ENCODE measurements around the gene LMBRD2. TPM values are rescaled to one million over a fixed set of nuclear protein-coding genes. Genes with fewer than 3 reads are reported as not detected.

Gene LMBRD2
- total RNA-seq, 1 experiment from 2014 or later, result 6.4 TPM

DNA sequence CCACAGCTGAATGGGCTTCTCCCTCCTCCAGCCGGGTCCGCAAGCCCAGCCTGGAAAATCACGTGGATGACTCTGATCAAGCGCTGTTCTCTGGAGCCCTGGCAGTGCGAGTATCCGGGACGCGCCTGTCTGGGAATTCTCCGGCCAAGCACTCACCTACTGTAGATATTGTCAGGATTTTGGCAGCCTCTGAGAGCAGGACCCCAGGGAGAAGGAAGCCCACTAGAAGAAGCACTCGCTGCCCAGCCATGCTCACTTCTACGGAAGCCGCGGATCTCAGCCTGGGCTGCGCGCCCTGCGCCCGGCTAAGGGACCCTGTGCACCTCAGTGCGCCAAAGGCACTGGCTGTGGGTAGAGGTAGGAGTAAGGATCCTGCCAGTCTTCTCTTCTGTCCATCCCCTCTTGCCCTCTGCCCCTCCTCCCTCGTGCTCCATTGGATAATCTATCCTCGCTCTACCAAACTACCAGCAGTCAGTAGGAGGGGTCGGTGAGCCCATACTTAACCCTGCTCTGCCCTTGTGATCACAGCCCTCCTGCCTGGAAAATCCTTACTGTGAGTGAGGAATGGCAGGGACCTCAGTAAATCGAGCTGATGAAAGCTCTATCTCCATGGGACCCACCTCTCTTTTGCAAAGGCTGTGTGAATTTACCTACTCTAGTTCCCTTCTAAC is 85.0 kb downstream of the LMBRD2 start, which contains the start of gene UGT3A2:
UGT3A2 (minus strand) TSS at position 343 of the 671 bp plus-strand sequence; CDS start at position 250, 93 bp downstream.
- H3K27ac ChIP-seq (ENCODE audit: low read depth, low read length, poor library complexity, severe bottlenecking), result peak within 1 kb of the TSS; percentile 97
- H3K4me1 ChIP-seq (ENCODE audit: insufficient read depth, low read length, poor library complexity, severe bottlenecking), result peaks cover 33% of the 10 kb centered on the region
- no peak for TF ChIP-seq EZH2 (IDR thresholded peaks at IDR 0.05; ENCODE audit: borderline replicate concordance, low read depth, low read length, poor library complexity, severe bottlenecking)
- TF ChIP-seq, protein P1, sequence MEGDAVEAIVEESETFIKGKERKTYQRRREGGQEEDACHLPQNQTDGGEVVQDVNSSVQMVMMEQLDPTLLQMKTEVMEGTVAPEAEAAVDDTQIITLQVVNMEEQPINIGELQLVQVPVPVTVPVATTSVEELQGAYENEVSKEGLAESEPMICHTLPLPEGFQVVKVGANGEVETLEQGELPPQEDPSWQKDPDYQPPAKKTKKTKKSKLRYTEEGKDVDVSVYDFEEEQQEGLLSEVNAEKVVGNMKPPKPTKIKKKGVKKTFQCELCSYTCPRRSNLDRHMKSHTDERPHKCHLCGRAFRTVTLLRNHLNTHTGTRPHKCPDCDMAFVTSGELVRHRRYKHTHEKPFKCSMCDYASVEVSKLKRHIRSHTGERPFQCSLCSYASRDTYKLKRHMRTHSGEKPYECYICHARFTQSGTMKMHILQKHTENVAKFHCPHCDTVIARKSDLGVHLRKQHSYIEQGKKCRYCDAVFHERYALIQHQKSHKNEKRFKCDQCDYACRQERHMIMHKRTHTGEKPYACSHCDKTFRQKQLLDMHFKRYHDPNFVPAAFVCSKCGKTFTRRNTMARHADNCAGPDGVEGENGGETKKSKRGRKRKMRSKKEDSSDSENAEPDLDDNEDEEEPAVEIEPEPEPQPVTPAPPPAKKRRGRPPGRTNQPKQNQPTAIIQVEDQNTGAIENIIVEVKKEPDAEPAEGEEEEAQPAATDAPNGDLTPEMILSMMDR (conservative IDR thresholded peaks at IDR 0.05; ENCODE audit: low read depth, low read length), result no peak
- CTCF ChIA-PET, result interaction anchor here (2.5 kb wide), 1 partner anchor 12 kb away, joined by 15 read pairs; no protein-coding TSS in a partner anchor
- H3K9me3 ChIP-seq (ENCODE audit: low read depth, low read length, poor library complexity, severe bottlenecking), result peaks cover 11% of the 10 kb centered on the region
- peaks cover 32% of the 10 kb centered on the region for H3K36me3 ChIP-seq (ENCODE audit: insufficient read depth, low read length, poor library complexity, severe bottlenecking)
- POLR2A ChIA-PET (ENCODE audit: low non-redundant PET), result interaction anchor here (1.0 kb wide), 1 partner anchor 10 kb away, joined by 3 read pairs; no protein-coding TSS in a partner anchor
- intact Hi-C loops (cut with micrococcal nuclease; ENCODE audit: unreplicated experiment), result loop anchor here (5.0 kb wide), 3 partner anchors 176 to 1511 kb away; partner anchors contain the start of gene NADK2
- no peaks in the 10 kb centered on the region for H3K27me3 ChIP-seq (replicated peaks; ENCODE audit: insufficient read depth, low read depth, low read length, poor library complexity)
- peak within 1 kb of the TSS; percentile 87 for H3K4me3 ChIP-seq (ENCODE audit: low read depth, low read length, poor library complexity, severe bottlenecking)
- no TSS peak for BruUV-seq (replicated peaks)
- DNase-seq (ENCODE audit: low spot score), result peak; percentile 92

DNA sequence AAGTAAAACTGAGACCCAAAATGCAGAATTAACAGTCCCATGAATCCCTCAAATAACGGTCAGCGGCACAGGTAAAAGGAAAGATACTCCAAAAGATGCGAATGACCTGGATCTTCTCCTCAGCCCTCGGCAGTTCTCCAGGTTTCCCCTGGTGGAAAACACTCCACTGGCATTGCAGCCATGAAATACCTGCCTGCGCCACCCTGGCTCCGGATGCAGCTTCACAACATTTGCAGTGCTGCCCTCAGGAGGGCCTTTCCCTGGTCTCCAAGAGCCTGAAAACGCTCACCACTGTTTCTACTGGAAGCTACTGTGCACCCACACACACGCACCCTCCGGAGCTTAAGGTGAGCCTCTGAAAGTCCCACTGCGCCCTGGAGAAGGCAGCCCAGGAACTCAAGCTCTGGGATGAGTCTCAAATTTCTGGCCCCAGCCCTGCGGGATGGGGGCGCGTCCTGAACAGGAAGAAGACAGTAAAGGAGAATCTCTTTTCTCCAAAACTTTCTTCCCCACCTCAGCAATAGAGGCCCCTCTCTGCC is 85.6 kb downstream of the LMBRD2 start:
- Histone ChIP-seq H3K36me3 (ENCODE audit: insufficient read depth, low read length, poor library complexity, severe bottlenecking) (peaks cover 32% of the 10 kb centered on the region), H3K4me1 (ENCODE audit: insufficient read depth, low read length, poor library complexity, severe bottlenecking) (peaks cover 27% of the 10 kb centered on the region), H3K27ac (ENCODE audit: low read depth, low read length, poor library complexity, severe bottlenecking) (peak overlapping the region; percentile 97), H3K27me3 (replicated peaks; ENCODE audit: insufficient read depth, low read depth, low read length, poor library complexity) (no peaks in the 10 kb centered on the region), H3K4me3 (ENCODE audit: low read depth, low read length, poor library complexity, severe bottlenecking) (peak overlapping the region; percentile 87), H3K9me3 (ENCODE audit: low read depth, low read length, poor library complexity, severe bottlenecking) (peaks cover 11% of the 10 kb centered on the region)
- intact Hi-C loops (cut with micrococcal nuclease; ENCODE audit: unreplicated experiment), result loop anchor here (5.0 kb wide), 3 partner anchors 176 to 1511 kb away; partner anchors contain the start of gene NADK2
- DNase-seq (ENCODE audit: low spot score), result peak; percentile 62
- no peak for TF ChIP-seq EZH2 (IDR thresholded peaks at IDR 0.05; ENCODE audit: borderline replicate concordance, low read depth, low read length, poor library complexity, severe bottlenecking)
- TF ChIP-seq, protein P1 (conservative IDR thresholded peaks at IDR 0.05; ENCODE audit: low read depth, low read length), result no peak
- POLR2A ChIA-PET (ENCODE audit: low non-redundant PET), result interaction anchor here (0.6 to 1.0 kb wide), 2 partner anchors 10 to 110 kb away, joined by 3 read pairs; no protein-coding TSS in a partner anchor
- BruUV-seq (replicated peaks), result TSS peak; percentile 24
- CTCF ChIA-PET, result interaction anchor here (2.5 kb wide), 1 partner anchor 13 kb away, joined by 15 read pairs; no protein-coding TSS in a partner anchor

DNA sequence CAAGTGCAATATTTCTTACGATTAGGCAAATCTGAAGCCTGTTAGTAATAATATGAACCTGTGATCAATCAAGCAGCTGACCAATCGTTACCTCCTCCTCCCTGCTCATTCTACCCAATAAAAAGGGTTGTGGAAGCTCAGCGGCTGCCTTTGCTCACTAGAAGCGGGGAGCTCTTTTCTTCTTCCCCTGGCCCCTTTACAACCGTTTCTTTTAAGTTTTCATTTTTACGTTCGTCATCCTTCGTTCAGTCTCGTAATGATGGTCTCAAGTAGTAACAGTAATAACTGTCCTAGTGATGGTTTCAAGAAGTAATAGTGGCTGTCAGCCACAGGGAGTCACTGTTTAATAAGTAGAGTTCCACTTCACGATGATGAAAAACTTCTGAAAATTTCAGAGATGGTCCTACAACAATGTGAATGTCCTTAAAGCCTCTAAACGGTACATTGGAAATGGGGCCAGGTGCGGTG is 91.2 kb downstream of the LMBRD2 start:
- intact Hi-C loops (cut with micrococcal nuclease; ENCODE audit: unreplicated experiment), result no loop called here
- Histone ChIP-seq H3K9me3 (ENCODE audit: low read depth, low read length, poor library complexity, severe bottlenecking) (peaks cover 11% of the 10 kb centered on the region), H3K4me3 (ENCODE audit: low read depth, low read length, poor library complexity, severe bottlenecking) (no peak overlapping the region), H3K27ac (ENCODE audit: low read depth, low read length, poor library complexity, severe bottlenecking) (peak overlapping the region; percentile 84), H3K27me3 (replicated peaks; ENCODE audit: insufficient read depth, low read depth, low read length, poor library complexity) (no peaks in the 10 kb centered on the region), H3K4me1 (ENCODE audit: insufficient read depth, low read length, poor library complexity, severe bottlenecking) (peaks cover 53% of the 10 kb centered on the region), H3K36me3 (ENCODE audit: insufficient read depth, low read length, poor library complexity, severe bottlenecking) (peaks cover 80% of the 10 kb centered on the region)
- BruUV-seq (replicated peaks), result no TSS peak
- CTCF ChIA-PET, result no interaction called here
- peak; percentile 70 for DNase-seq (ENCODE audit: low spot score)
- TF ChIP-seq EZH2 (IDR thresholded peaks at IDR 0.05; ENCODE audit: borderline replicate concordance, low read depth, low read length, poor library complexity, severe bottlenecking), result no peak
- TF ChIP-seq, protein P1 (conservative IDR thresholded peaks at IDR 0.05; ENCODE audit: low read depth, low read length), result peak; percentile 63
- POLR2A ChIA-PET (ENCODE audit: low non-redundant PET), result no interaction called here
